Measurements from ENCODE around the gene MRPL19.

The MRPL19 gene

DNA sequence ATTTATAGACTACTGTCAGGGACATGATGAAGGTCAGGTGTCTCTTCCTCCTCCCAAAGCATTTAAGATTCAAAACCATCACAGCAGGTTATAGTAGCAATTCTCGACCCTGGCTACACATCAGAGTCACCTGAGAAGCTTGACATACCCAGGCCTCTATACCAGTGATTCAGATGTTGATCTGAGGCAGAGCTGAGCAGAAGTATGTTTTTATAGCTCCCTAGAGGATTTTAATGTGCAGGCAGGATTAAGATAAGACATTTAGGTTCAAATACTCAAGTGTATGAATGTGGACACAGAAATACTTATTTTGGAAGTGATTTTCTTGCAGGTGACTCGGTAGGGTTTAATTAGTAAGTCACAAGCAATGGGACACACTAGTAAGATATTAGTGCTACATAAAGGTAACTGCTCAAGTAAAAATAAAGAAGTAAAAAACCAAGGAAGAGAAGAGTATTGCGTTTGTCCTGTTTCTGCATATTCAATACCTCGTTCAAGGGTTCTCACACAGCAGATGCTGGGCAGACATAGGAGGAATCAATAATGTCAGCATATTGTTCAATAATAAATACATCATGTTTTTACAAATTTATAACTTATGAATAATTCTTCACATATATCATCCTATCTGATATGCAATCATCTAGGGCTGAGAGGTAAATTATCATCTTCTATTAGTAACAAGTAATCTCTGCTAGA, 57.2 kb downstream of the MRPL19 start:
- H2BK15ac ChIP-seq (ENCODE audit: low read length) = no peak overlapping the region
- H3K14ac ChIP-seq (ENCODE audit: low read length) = no peak overlapping the region
- no peak overlapping the region for H2BK120ac ChIP-seq (ENCODE audit: low read depth, low read length)
- H2AFZ ChIP-seq (ENCODE audit: low read length) = no peak overlapping the region
- H3K27ac ChIP-seq (replicated peaks; ENCODE audit: low read length) = no peak overlapping the region
- no peaks in the 10 kb centered on the region for H3K4me1 ChIP-seq (ENCODE audit: control insufficient read depth in 2 of 2, insufficient read depth in 1 of 2, low read depth in 1 of 2, low read length in 2 of 2)
- H3K4ac ChIP-seq (ENCODE audit: low read length) = no peak overlapping the region
- H3K9me3 ChIP-seq (replicated peaks in 1 of 2; ENCODE audit: control insufficient read depth in 2 of 2, insufficient read depth in 1 of 2, low read depth in 1 of 2, low read length in 2 of 2) = no peaks in the 10 kb centered on the region
- H3K27me3 ChIP-seq (ENCODE audit: control insufficient read depth in 3 of 3, insufficient read depth in 3 of 3, low read depth in 1 of 3, low read length in 3 of 3) = no peaks in the 10 kb centered on the region
- no peak overlapping the region for H2BK5ac ChIP-seq (ENCODE audit: low read length)
- H3K9ac ChIP-seq (ENCODE audit: low read depth, low read length, poor library complexity) = no peak overlapping the region
- H3K36me3 ChIP-seq (replicated peaks in 1 of 2; ENCODE audit: control insufficient read depth in 2 of 2, insufficient read depth in 2 of 2, low read length in 2 of 2) = peaks cover 0 to 14% of the 10 kb centered on the region in 2 donors
- H3K4me2 ChIP-seq (ENCODE audit: insufficient read depth, low read length, poor library complexity, severe bottlenecking) = no peak overlapping the region
- H2AK5ac ChIP-seq (ENCODE audit: low read depth, low read length) = no peak overlapping the region
- no peak overlapping the region for H4K8ac ChIP-seq (ENCODE audit: low read depth, low read length)
- H2BK12ac ChIP-seq (ENCODE audit: low read length) = no peak overlapping the region
- no peak overlapping the region for H3K23ac ChIP-seq (ENCODE audit: low read depth, low read length, poor library complexity)
- H4K91ac ChIP-seq (ENCODE audit: low read depth, low read length, poor library complexity) = no peak overlapping the region
- WGBS, 2 donors (ENCODE audit: extremely low coverage in 2 of 2, insufficient read length in 2 of 2, insufficient replicate concordance in 1 of 2) = no CpG with 5 or more reads among the region's 4 CpGs
- H3K18ac ChIP-seq (ENCODE audit: low read length) = no peak overlapping the region
- H3K4me3 ChIP-seq (ENCODE audit: low read length in 2 of 2) = no peak overlapping the region
- no peaks in the 10 kb centered on the region for H3K79me1 ChIP-seq (ENCODE audit: low read depth, low read length)
- no peak for DNase-seq (ENCODE audit: low spot score)

DNA sequence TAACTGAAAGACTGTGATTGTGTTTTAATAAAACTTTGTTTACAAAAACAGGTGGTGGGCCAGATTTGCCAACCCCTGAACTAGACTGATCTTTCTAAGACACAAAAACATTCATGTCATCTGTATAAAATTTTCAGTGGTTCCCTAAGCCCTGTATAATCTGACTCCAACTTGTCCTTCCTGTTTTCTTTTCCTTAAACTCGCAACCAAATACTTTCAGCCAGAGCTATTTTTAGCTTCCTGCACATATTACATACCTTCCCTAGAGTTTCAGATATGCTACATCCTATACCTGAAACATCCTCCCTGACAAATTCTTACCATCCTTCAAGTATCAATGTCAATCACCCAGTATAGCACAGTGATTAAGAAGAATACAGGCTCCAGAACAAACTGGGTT, 59.3 kb downstream of the MRPL19 start:
- no CpG with 5 or more reads among the region's 1 CpG for WGBS, 2 donors (ENCODE audit: extremely low coverage in 2 of 2, insufficient read length in 2 of 2, insufficient replicate concordance in 1 of 2)
- no peak overlapping the region for H3K18ac ChIP-seq (ENCODE audit: low read length)
- H2BK12ac ChIP-seq (ENCODE audit: low read length) = no peak overlapping the region
- H3K27me3 ChIP-seq (ENCODE audit: control insufficient read depth in 3 of 3, insufficient read depth in 3 of 3, low read depth in 1 of 3, low read length in 3 of 3) = no peaks in the 10 kb centered on the region
- H3K27ac ChIP-seq (replicated peaks; ENCODE audit: low read length) = no peak overlapping the region
- no peaks in the 10 kb centered on the region for H3K9me3 ChIP-seq (replicated peaks in 1 of 2; ENCODE audit: control insufficient read depth in 2 of 2, insufficient read depth in 1 of 2, low read depth in 1 of 2, low read length in 2 of 2)
- no peak overlapping the region for H3K9ac ChIP-seq (ENCODE audit: low read depth, low read length, poor library complexity)
- no peak overlapping the region for H2BK15ac ChIP-seq (ENCODE audit: low read length)
- no peak overlapping the region for H4K91ac ChIP-seq (ENCODE audit: low read depth, low read length, poor library complexity)
- H3K4ac ChIP-seq (ENCODE audit: low read length) = no peak overlapping the region
- H3K79me1 ChIP-seq (ENCODE audit: low read depth, low read length) = no peaks in the 10 kb centered on the region
- no peak overlapping the region for H2BK120ac ChIP-seq (ENCODE audit: low read depth, low read length)
- no peak overlapping the region for H2BK5ac ChIP-seq (ENCODE audit: low read length)
- H2AFZ ChIP-seq (ENCODE audit: low read length) = no peak overlapping the region
- H3K36me3 ChIP-seq (replicated peaks in 1 of 2; ENCODE audit: control insufficient read depth in 2 of 2, insufficient read depth in 2 of 2, low read length in 2 of 2) = peaks cover 0 to 9% of the 10 kb centered on the region in 2 donors
- no peak overlapping the region for H3K23ac ChIP-seq (ENCODE audit: low read depth, low read length, poor library complexity)
- DNase-seq (ENCODE audit: low spot score) = no peak
- H3K4me1 ChIP-seq (ENCODE audit: control insufficient read depth in 2 of 2, insufficient read depth in 1 of 2, low read depth in 1 of 2, low read length in 2 of 2) = peaks cover 0 to 2% of the 10 kb centered on the region in 2 donors
- no peak overlapping the region for H3K4me3 ChIP-seq (ENCODE audit: low read length in 2 of 2)
- H4K8ac ChIP-seq (ENCODE audit: low read depth, low read length) = no peak overlapping the region
- no peak overlapping the region for H2AK5ac ChIP-seq (ENCODE audit: low read depth, low read length)
- no peak overlapping the region for H3K14ac ChIP-seq (ENCODE audit: low read length)
- H3K4me2 ChIP-seq (ENCODE audit: insufficient read depth, low read length, poor library complexity, severe bottlenecking) = no peak overlapping the region

DNA sequence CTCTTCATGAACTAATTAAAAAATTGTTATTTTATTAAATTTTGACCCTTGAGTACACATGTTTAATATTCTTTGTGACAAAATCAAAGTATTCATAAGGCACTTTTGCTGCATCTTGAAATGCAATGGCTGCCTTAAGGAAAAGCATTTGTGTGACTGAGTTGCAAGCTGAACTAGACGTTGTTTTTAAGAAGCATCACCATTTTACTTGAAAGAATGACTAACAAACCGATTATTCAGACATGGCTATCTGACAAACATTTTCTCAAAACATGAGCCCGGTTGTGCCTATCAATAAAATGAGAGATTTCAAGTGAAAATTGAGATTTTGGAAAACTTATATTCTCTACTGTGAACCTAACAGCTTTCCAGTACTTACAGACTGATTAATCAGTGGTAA, 61.3 kb downstream of the MRPL19 start:
- no CpG with 5 or more reads among the region's 3 CpGs for WGBS, 2 donors (ENCODE audit: extremely low coverage in 2 of 2, insufficient read length in 2 of 2, insufficient replicate concordance in 1 of 2)
- Histone ChIP-seq H4K91ac (ENCODE audit: low read depth, low read length, poor library complexity) (no peak overlapping the region), H2BK5ac (ENCODE audit: low read length) (no peak overlapping the region), H2AK5ac (ENCODE audit: low read depth, low read length) (no peak overlapping the region), H3K4ac (ENCODE audit: low read length) (no peak overlapping the region), H3K36me3 (replicated peaks in 1 of 2; ENCODE audit: control insufficient read depth in 2 of 2, insufficient read depth in 2 of 2, low read length in 2 of 2) (peaks cover 0 to 4% of the 10 kb centered on the region in 2 donors), H2BK12ac (ENCODE audit: low read length) (no peak overlapping the region), H3K23ac (ENCODE audit: low read depth, low read length, poor library complexity) (no peak overlapping the region), H3K4me2 (ENCODE audit: insufficient read depth, low read length, poor library complexity, severe bottlenecking) (no peak overlapping the region), H2AFZ (ENCODE audit: low read length) (no peak overlapping the region), H3K27me3 (ENCODE audit: control insufficient read depth in 3 of 3, insufficient read depth in 3 of 3, low read depth in 1 of 3, low read length in 3 of 3) (no peaks in the 10 kb centered on the region), H4K8ac (ENCODE audit: low read depth, low read length) (no peak overlapping the region), H3K4me1 (ENCODE audit: control insufficient read depth in 2 of 2, insufficient read depth in 1 of 2, low read depth in 1 of 2, low read length in 2 of 2) (peaks cover 0 to 2% of the 10 kb centered on the region in 2 donors), H2BK15ac (ENCODE audit: low read length) (no peak overlapping the region), H3K27ac (replicated peaks; ENCODE audit: low read length) (no peak overlapping the region), H3K79me1 (ENCODE audit: low read depth, low read length) (no peaks in the 10 kb centered on the region), H3K18ac (ENCODE audit: low read length) (no peak overlapping the region), H3K4me3 (ENCODE audit: low read length in 2 of 2) (no peak overlapping the region), H3K9me3 (replicated peaks in 1 of 2; ENCODE audit: control insufficient read depth in 2 of 2, insufficient read depth in 1 of 2, low read depth in 1 of 2, low read length in 2 of 2) (no peaks in the 10 kb centered on the region), H3K14ac (ENCODE audit: low read length) (no peak overlapping the region), H3K9ac (ENCODE audit: low read depth, low read length, poor library complexity) (no peak overlapping the region), H2BK120ac (ENCODE audit: low read depth, low read length) (no peak overlapping the region)
- no peak for DNase-seq (ENCODE audit: low spot score)

DNA sequence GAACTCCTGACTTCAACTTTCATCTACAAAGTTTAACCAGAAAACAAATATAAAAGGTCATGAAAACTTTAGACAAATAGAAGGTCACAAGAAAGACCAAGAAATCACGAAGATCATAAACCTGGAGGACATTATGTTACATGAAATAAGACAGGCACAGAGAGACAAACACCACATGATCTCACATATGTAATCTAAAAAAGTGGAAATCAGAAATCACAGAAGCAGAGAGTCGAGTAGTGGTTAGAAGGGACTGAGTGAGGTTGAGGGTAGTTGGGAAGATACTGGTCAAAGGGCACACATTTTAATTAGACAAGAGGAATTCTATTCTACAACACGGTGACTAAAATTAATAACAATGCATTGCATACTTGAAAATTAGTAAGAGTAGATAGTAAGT, 62.7 kb downstream of the MRPL19 start:
- Histone ChIP-seq H4K8ac (ENCODE audit: low read depth, low read length) (no peak overlapping the region), H3K23ac (ENCODE audit: low read depth, low read length, poor library complexity) (no peak overlapping the region), H3K18ac (ENCODE audit: low read length) (no peak overlapping the region), H3K14ac (ENCODE audit: low read length) (no peak overlapping the region), H4K91ac (ENCODE audit: low read depth, low read length, poor library complexity) (no peak overlapping the region), H2BK15ac (ENCODE audit: low read length) (no peak overlapping the region), H3K4ac (ENCODE audit: low read length) (no peak overlapping the region), H2BK120ac (ENCODE audit: low read depth, low read length) (no peak overlapping the region), H3K36me3 (replicated peaks in 1 of 2; ENCODE audit: control insufficient read depth in 2 of 2, insufficient read depth in 2 of 2, low read length in 2 of 2) (peaks cover 0 to 2% of the 10 kb centered on the region in 2 donors), H3K27ac (replicated peaks; ENCODE audit: low read length) (no peak overlapping the region), H3K9me3 (replicated peaks in 1 of 2; ENCODE audit: control insufficient read depth in 2 of 2, insufficient read depth in 1 of 2, low read depth in 1 of 2, low read length in 2 of 2) (no peaks in the 10 kb centered on the region), H3K27me3 (ENCODE audit: control insufficient read depth in 3 of 3, insufficient read depth in 3 of 3, low read depth in 1 of 3, low read length in 3 of 3) (no peaks in the 10 kb centered on the region), H2BK12ac (ENCODE audit: low read length) (no peak overlapping the region), H2AK5ac (ENCODE audit: low read depth, low read length) (no peak overlapping the region), H3K79me1 (ENCODE audit: low read depth, low read length) (no peaks in the 10 kb centered on the region), H2BK5ac (ENCODE audit: low read length) (no peak overlapping the region), H3K4me1 (ENCODE audit: control insufficient read depth in 2 of 2, insufficient read depth in 1 of 2, low read depth in 1 of 2, low read length in 2 of 2) (peaks cover 0 to 2% of the 10 kb centered on the region in 2 donors), H3K9ac (ENCODE audit: low read depth, low read length, poor library complexity) (no peak overlapping the region), H3K4me2 (ENCODE audit: insufficient read depth, low read length, poor library complexity, severe bottlenecking) (no peak overlapping the region), H2AFZ (ENCODE audit: low read length) (no peak overlapping the region), H3K4me3 (ENCODE audit: low read length in 2 of 2) (no peak overlapping the region)
- no peak for DNase-seq (ENCODE audit: low spot score)
- WGBS, 2 donors (ENCODE audit: extremely low coverage in 2 of 2, insufficient read length in 2 of 2, insufficient replicate concordance in 1 of 2) = no CpG with 5 or more reads among the region's 3 CpGs

All from neuronal stem cell (in vitro differentiated cells).